ENCODE data around the gene TMEM218. TPM values are rescaled to one million over a fixed set of nuclear protein-coding genes. Genes with fewer than 3 reads are reported as not detected.

The TMEM218 gene
- total RNA-seq, 1 donor from 2014 or later, result 8.2 TPM

GRCh38 chr11:125086633-125087296 lies 24.7 kb downstream of the TMEM218 start:
- TF ChIP-seq CTCF (conservative IDR thresholded peaks at IDR 0.05; ENCODE audit: low read depth, low read length), result no peak
- H3K4me3 ChIP-seq (ENCODE audit: low read depth, low read length), result no peak overlapping the region
- no peak for DNase-seq (ENCODE audit: low read depth)

- TF ChIP-seq CTCF (conservative IDR thresholded peaks at IDR 0.05; ENCODE audit: low read depth, low read length), result no peak
- H3K4me3 ChIP-seq (ENCODE audit: low read depth, low read length), result no peak overlapping the region
- no peak for DNase-seq (ENCODE audit: low read depth)
Observed at GRCh38 chr11:125085301-125086081, 25.9 kb downstream of the TMEM218 start.

DNA sequence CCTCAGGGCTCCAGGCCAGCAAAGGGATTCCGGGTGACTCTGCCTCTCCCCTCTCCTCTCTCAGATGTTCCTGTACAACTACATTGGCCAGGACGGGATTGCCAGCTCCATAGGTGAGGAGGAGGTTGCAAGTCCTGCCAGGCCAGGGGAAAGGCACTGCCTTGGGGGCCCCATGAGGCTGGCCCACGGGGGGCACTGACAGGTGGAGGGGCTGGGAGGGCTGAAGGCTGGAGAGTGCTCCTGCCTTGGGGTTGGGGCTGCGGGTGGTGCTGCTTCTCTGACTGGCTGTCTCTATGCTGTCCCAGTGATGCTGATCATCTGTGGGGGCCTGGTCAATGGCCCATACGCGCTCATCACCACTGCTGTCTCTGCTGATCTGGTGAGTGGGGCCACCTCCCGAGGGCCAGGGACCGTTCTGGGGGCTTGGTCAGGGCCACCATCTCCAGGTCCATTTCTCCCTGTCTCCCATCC lies 26.6 kb downstream of the TMEM218 start:
- TF ChIP-seq CTCF (conservative IDR thresholded peaks at IDR 0.05; ENCODE audit: low read depth, low read length), result no peak
- H3K4me3 ChIP-seq (ENCODE audit: low read depth, low read length), result no peak overlapping the region
- no peak for DNase-seq (ENCODE audit: low read depth)

DNA sequence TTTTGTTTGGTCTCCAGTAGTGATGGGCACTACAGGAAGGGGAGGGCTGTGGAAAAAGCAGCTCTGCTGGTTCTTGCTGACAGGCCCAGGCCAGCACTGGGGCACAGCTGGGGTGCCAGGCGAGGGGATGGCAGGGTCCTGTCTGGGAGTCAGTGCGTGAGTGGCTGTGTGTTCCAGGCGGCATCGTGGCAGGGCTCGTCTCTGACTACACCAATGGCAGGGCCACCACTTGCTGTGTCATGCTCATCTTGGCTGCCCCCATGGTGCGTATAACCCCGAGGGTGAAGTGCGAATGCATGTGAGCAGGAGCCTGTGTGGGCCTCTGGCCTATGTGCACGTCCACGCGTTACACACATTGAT lies 27.4 kb downstream of the TMEM218 start:
- no peak for TF ChIP-seq CTCF (conservative IDR thresholded peaks at IDR 0.05; ENCODE audit: low read depth, low read length)
- no peak for DNase-seq (ENCODE audit: low read depth)
- no peak overlapping the region for H3K4me3 ChIP-seq (ENCODE audit: low read depth, low read length)

DNA sequence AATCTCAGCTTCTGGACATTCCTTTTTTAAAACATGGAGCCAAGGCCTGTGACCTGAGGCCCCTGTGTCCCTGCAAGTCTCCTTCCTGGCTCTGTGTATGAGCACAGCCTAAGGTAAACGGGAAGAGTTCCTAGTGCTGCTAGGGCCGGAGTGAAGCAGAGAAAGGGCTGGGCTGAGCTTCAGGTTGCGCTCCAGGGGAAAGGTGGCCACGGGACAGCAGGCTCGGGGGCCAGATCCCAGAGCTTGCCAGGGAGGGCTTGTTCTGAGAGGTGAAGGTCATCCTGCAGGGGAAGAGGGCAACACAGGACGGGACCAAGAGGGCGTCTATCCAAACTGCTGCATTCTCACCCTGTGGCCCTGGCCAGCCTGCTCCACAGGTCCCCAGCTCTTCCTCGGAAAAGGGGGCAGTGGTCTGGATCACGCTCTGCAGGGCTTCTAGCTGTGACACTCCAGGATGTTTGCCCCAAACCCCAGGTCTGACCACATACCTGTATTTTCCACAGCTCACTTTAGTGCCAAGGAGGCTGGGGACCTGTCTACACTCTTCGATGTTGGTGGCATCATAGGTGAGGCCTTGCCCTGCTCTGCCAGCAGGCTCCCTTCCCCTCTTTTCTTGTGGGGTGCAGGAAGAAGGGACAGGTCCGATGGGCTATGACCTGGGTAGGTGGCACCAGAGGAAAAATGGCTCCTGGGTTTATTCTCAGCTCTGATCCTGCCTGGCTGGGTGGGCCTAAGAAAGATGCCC lies 27.9 kb downstream of the TMEM218 start:
- H3K4me3 ChIP-seq (ENCODE audit: low read depth, low read length), result no peak overlapping the region
- DNase-seq (ENCODE audit: low read depth), result no peak
- no peak for TF ChIP-seq CTCF (conservative IDR thresholded peaks at IDR 0.05; ENCODE audit: low read depth, low read length)

DNA sequence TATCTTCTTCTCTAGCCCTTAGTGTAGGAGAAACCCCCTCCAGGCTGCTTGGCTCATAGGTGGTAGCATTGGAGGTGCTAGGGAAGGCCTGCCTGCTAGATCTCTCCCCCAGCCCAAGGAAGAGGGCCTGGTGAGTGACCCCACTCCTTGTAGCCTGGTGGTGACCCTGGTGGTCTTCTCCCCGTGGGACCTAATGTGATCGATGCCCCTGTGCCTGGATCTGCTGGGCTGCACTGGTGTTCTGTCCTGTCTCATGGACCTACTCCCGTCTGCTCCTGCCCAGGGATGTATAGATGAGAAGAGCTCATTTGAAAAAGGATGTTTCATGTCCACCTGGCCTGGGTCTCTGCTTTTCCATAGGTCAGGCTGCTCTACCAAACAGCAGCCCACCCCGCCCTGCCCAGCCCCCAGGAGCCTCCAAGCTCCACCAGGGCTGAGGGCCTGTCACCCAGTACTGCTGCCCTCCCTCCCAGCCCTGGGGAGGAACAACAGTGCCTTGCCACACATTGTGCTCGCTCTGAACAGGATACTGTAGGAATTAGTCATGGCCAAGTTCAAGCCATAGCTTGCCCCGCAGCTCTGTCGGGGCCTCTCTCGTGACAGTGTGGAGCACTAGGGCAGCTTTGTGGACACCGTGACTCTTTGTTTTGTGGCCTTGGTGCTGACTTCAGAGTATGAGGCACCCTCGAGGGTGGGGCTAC lies 28.7 kb downstream of the TMEM218 start:
- no peak for TF ChIP-seq CTCF (conservative IDR thresholded peaks at IDR 0.05; ENCODE audit: low read depth, low read length)
- no peak for DNase-seq (ENCODE audit: low read depth)
- no peak overlapping the region for H3K4me3 ChIP-seq (ENCODE audit: low read depth, low read length)

Data from epithelial cell of proximal tubule (primary cell).